Esophagus (tissue), 2 donors: ENCODE data around the gene VGLL4. TPM values are rescaled to one million over a fixed set of nuclear protein-coding genes. Genes with fewer than 3 reads are reported as not detected.

Source experiments
- H3K27ac ChIP-seq, 2 donors: one replicate each; pipeline ENCODE4 v1.5.1; 2013; ENCODE audit warnings: low read depth in 2 of 2, mild to moderate bottlenecking in 2 of 2, inconsistent platforms in 1 of 2, low read length in 1 of 2, moderate library complexity in 1 of 2
- H3K27me3 ChIP-seq, 2 donors: one replicate each; pipeline ENCODE4 v1.6.1; 2013; ENCODE audit warnings: low read length in 2 of 2, control low read depth in 1 of 2, mild to moderate bottlenecking in 1 of 2; ENCODE audit not compliant: insufficient read depth in 2 of 2, control insufficient read depth in 1 of 2
- H3K36me3 ChIP-seq, 2 donors: one replicate each; pipeline ENCODE4 v1.6.1; 2013; ENCODE audit warnings: low read length in 1 of 2; ENCODE audit not compliant: control insufficient read depth in 2 of 2, insufficient read depth in 2 of 2
- H3K4me1 ChIP-seq, 2 donors: one replicate each; pipeline ENCODE4 v1.6.1; 2013; ENCODE audit warnings: low read length in 1 of 2; ENCODE audit not compliant: control insufficient read depth in 2 of 2, insufficient read depth in 2 of 2
- H3K4me3 ChIP-seq, 2 donors: one replicate each; pipeline ENCODE4 v1.5.1; 2013; ENCODE audit warnings: low read length in 2 of 2, mild to moderate bottlenecking in 2 of 2, low read depth in 1 of 2, moderate library complexity in 1 of 2
- H3K9me3 ChIP-seq, 2 donors: one replicate each; pipeline ENCODE4 v1.6.1; 2013; ENCODE audit warnings: mild to moderate bottlenecking in 2 of 2, low read depth in 1 of 2, low read length in 1 of 2, moderate library complexity in 1 of 2; ENCODE audit not compliant: control insufficient read depth in 2 of 2, insufficient read depth in 1 of 2
- WGBS, 2 donors: extraction: QIAGEN DNeasy Blood & Tissue Kit; methylation state at CpG; one replicate each; pipeline ENCODE4 v1.1.7; 2013; 5-methylcytosine and 5-hydroxymethylcytosine counted together
- polyA plus RNA-seq, 2 donors: library from polyadenylated mRNA; stranded (reverse); fragments of 200-250 nt; gene quantifications; one replicate each; pipeline ENCODE4 v1.2.3, GENCODE V29; 2013
- donor health status: healthy with polysubstance abuse.
- donor health status: Bipolar disorder and iron deficiency.

Gene VGLL4
- polyA plus RNA-seq, 2 donors = 23.1 to 26.3 TPM

DNA sequence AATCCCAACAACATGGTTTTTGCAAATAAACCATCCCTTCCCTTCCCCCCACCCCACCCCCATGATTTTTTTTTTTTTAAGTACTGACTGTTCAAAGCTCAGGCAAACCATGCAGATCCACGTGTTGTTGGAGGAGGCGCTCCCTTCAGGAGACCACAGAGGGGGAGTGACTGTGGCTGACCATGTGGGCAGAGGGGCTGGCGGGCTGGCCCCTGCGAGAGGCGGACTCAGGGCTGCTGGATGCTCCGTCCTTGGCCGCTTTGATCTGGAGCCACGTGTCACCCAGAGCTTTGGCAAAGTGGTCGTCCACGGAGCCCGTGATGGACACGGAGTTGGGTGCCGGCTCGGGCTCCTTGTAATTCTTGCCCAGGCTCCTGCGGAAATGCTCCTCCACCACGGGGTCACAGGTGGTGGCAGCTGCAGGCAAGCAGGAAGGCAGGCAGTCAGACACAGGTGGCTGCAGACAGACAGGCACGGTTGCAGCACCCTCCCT is 85.3 kb downstream of the VGLL4 start:
- H3K9me3 ChIP-seq = no peaks in the 10 kb centered on the region
- H3K4me1 ChIP-seq = peaks cover 5 to 31% of the 10 kb centered on the region in 2 donors
- 71 to 78% methylated on average over 17 of the region's 17 CpGs for WGBS, 2 donors
- H3K27ac ChIP-seq = peak overlapping the region; percentile 29 to 54
- no peaks in the 10 kb centered on the region for H3K27me3 ChIP-seq
- peaks cover 9 to 42% of the 10 kb centered on the region in 2 donors for H3K36me3 ChIP-seq
- no peak overlapping the region for H3K4me3 ChIP-seq

- H3K4me3 ChIP-seq = no peak overlapping the region
- H3K27me3 ChIP-seq = no peaks in the 10 kb centered on the region
- no peaks in the 10 kb centered on the region for H3K9me3 ChIP-seq
- H3K27ac ChIP-seq = peak overlapping the region; percentile 29 to 54
- H3K4me1 ChIP-seq = peaks cover 6 to 31% of the 10 kb centered on the region in 2 donors
- H3K36me3 ChIP-seq = peaks cover 5 to 37% of the 10 kb centered on the region in 2 donors
- WGBS, 2 donors = 32 to 51% methylated on average over 13 of the region's 13 CpGs
Measured at GRCh38 chr3:11558002-11558401, 85.7 kb downstream of the VGLL4 start.

- Histone ChIP-seq H3K27me3 (no peaks in the 10 kb centered on the region), H3K27ac (peak overlapping the region in 1 of 2 donors; percentile 54), H3K4me1 (peaks cover 8 to 27% of the 10 kb centered on the region in 2 donors), H3K9me3 (no peaks in the 10 kb centered on the region), H3K36me3 (peaks cover 4 to 30% of the 10 kb centered on the region in 2 donors), H3K4me3 (no peak overlapping the region)
- whole genome bisulfite sequencing, 2 donors = 40 to 58% methylated on average over 16 of the region's 16 CpGs
Measured at GRCh38 chr3:11556851-11557644, 86.7 kb downstream of the VGLL4 start.

DNA sequence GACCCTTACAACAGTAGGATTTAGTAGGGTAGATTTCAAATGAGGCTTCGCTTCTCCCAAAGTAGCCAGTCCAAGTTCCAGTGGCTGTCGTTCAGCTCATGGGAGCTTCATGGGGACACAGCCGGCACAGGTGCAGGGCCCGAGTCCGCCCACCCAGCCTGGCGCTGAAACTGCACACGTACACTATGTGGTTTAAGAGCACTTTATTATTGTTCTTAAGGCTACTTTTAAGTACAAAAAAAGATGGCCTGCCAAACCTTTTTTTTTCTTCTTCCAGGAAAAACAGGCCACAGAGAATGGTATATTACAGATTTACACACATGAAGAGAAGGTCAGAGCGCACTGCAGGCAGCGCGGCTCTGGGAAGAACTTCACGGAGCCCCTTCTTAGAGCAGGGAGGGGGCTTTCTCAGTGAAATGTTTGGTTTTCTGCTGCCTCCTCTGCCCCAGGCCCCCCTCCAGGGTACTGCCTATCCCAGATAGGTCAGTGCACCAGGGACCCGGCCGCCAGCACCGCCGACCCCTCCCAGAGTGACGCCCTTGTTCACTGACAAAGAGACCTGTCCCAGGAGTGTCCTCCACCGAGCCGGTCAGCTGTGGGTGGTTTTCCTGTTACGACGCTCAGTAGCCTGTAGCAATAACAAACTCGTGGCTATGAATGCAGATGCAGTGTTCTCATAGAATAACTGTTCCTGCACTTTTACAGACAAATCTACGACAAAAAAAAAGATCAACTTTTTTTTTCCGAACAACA is 87.7 kb downstream of the VGLL4 start:
- no peak overlapping the region for H3K4me3 ChIP-seq
- no peak overlapping the region for H3K27ac ChIP-seq
- no peaks in the 10 kb centered on the region for H3K27me3 ChIP-seq
- peaks cover 8 to 22% of the 10 kb centered on the region in 2 donors for H3K4me1 ChIP-seq
- peaks cover 4 to 30% of the 10 kb centered on the region in 2 donors for H3K36me3 ChIP-seq
- H3K9me3 ChIP-seq = no peaks in the 10 kb centered on the region
- 78 to 83% methylated on average over 23 of the region's 23 CpGs for WGBS, 2 donors

DNA sequence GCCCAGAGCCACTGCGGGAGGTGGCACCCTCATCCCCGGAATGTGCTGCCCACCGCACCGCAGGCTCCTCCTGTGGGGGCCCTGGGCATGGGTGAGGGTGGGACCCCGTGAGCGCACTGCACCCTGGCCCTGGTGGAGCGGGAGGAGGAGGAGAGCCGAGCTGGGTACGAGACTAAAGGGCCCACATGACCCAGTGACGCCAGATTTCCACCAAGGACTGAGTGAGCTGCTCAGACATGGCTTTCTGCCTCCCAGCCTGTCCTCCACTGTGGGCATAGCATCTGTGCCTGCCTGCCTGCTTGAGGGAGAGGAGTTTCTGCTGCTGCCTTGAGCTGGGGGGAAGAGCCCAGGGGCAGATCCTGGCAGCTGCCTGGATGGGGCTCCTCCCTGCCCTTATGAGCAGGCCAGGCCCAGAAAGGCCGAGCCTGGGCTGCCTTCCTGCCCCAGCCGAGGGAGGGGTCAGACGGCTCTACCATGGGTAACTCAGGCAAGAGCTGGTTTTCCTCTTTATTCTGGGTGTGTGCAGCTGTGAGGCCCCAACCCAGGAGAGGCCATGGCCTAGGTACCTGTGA is 88.4 kb downstream of the VGLL4 start:
- H3K36me3 ChIP-seq = peaks cover 4 to 30% of the 10 kb centered on the region in 2 donors
- no peak overlapping the region for H3K4me3 ChIP-seq
- no peaks in the 10 kb centered on the region for H3K27me3 ChIP-seq
- H3K4me1 ChIP-seq = peaks cover 8 to 22% of the 10 kb centered on the region in 2 donors
- no peaks in the 10 kb centered on the region for H3K9me3 ChIP-seq
- no peak overlapping the region for H3K27ac ChIP-seq
- WGBS, 2 donors = 76 to 78% methylated on average over 13 of the region's 13 CpGs

GRCh38 chr3:11554666-11555065 is 89.0 kb downstream of the VGLL4 start:
- Histone ChIP-seq H3K4me1 (peaks cover 8 to 22% of the 10 kb centered on the region in 2 donors), H3K36me3 (peaks cover 4 to 30% of the 10 kb centered on the region in 2 donors), H3K4me3 (no peak overlapping the region), H3K27me3 (no peaks in the 10 kb centered on the region), H3K27ac (no peak overlapping the region), H3K9me3 (no peaks in the 10 kb centered on the region)
- 91 to 93% methylated on average over 12 of the region's 12 CpGs for WGBS, 2 donors

- WGBS, 2 donors = 83 to 84% methylated on average over 3 of the region's 3 CpGs
- peaks cover 4 to 30% of the 10 kb centered on the region in 2 donors for H3K36me3 ChIP-seq
- H3K27ac ChIP-seq = peak overlapping the region; percentile 8 to 11
- H3K4me3 ChIP-seq = no peak overlapping the region
- H3K9me3 ChIP-seq = no peaks in the 10 kb centered on the region
- H3K4me1 ChIP-seq = peaks cover 7 to 22% of the 10 kb centered on the region in 2 donors
- H3K27me3 ChIP-seq = no peaks in the 10 kb centered on the region
Measured at GRCh38 chr3:11554236-11554610, 89.5 kb downstream of the VGLL4 start.

DNA sequence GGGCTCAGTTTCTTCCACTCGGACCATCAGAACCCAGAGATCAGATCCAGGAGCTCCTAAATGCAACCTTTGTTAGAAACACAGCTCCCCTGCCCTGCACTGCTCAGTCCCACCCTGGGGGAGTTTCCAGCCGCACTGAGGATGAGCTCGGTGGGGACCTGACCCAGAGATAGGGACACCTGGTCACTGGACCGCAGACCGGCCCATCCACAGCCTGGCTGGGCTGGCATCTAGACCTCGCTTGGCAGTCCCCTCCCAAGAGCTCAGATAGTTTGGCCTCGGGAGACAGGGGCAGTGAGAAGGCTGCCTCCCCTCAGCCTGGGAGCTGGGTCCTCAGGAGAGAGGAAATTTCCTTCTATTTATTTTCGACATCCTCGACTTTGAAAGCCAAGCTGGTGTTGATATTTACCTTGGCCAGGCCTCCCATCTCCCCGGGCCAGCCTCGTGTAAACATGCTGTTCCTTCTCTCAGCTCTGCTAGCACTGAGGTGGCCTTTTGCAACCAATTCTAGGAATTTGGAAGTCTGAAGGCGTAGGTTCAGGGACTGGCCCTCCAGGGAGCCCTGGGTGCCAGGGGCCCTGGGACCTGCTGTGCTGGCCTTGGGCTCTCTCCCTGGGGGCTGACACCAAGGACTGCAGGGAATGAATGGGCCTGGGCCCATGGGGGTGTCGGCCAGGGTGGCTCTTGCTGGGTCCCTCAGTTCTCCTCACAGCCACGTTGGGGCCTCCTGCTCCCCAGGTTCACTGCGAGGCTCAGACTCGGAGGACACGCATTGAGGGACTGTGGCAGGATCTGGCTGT is 90.1 kb downstream of the VGLL4 start:
- peaks cover 4 to 25% of the 10 kb centered on the region in 2 donors for H3K36me3 ChIP-seq
- H3K27ac ChIP-seq = peak overlapping the region; percentile 11 to 22

More for the DNA sequence above, 90.1 kb downstream of the VGLL4 start:
- WGBS, 2 donors = 58 to 66% methylated on average over 17 of the region's 17 CpGs
- Histone ChIP-seq H3K9me3 (no peaks in the 10 kb centered on the region), H3K27me3 (no peaks in the 10 kb centered on the region), H3K4me1 (peaks cover 5 to 22% of the 10 kb centered on the region in 2 donors), H3K4me3 (no peak overlapping the region)
